AML-193 (cell line): ENCODE results near the gene CCDC146.
"Not testable (repeated sequence)": the region's sequence is repeated elsewhere in the genome, so short reads cannot be mapped to it uniquely, and the experiment has no call there.

Source experiments
- DNase-seq, 2 experiments: peaks; one replicate each; lab custom pipeline; 2025; lab: John Stamatoyannopoulos, UW

Gene CCDC146

DNA sequence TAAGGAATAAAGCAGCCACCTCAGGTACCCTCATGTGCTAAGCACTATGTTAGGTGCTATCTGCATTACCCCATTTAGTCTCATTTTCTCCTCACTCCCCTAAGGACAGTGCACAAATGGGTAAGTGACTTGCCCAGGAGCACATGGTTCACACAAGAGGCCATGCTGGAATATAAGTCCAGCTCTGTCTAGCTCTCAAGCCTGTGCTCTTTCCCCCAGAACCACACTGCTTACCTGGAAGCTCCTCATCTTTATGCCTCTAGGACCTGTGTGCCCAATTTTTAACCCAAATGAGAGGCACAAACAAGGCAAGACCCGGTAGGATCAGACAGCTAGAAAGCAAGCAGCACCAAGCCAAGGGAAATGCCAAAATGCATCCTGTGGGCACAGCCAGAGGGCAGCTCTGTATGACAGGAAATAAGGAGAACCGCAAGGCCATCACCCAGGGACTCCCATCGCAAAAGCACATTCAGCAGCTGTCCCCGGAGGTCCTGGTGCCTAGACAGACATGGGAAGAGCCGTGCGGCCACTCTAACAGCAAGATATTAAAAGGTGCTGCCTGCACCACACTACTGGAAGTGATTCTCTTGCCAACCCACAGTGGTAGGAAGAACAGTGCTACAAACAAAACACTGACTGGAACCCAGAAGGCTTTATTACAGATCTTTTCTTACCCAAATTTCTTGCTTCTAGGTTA is 205.7 kb downstream of the CCDC146 start:
- DNase-seq = peak; percentile 42 to 59

- peak in 1 of 2 experiments; percentile 9 for DNase-seq
Measured at GRCh38 chr7:77328669-77329068, 206.3 kb downstream of the CCDC146 start.

- no peak for DNase-seq
Measured at GRCh38 chr7:77329466-77330168, 207.2 kb downstream of the CCDC146 start.

DNA sequence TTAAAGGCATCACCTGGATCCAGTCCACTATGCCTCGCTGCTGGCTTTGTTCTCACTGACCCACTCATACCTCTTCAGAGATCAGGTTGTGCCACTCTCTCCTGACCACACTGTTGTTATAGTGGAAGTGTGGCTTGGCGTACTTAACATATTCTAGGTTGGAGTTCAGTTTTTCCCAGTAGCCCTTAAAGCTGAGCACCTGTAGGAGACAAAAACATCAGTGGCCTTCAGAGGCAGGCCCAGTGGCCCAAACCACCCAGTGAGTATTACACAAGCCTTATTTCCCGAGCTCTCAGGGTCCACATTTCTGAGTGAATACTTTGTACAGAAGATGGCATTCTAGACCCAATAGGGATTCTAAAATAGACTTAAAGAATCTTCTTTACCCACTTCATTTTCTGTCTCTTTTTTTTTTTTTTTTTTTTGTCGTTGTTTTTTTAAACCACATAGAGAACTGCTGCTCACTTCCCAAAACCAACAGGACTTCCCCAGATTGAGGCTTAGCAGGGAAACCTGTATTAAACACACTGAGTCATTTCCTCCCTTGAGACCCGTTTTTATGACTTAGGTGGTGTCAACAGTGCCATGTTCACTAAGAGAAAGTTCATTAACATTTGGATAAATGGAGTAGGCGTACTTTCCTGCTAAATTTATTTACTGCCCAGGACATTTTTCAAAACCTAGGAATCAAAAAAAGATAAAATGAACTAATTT is 207.9 kb downstream of the CCDC146 start:
- peak; percentile 60 to 66 for DNase-seq

GRCh38 chr7:77331938-77332695 is 209.7 kb downstream of the CCDC146 start:
- peak; percentile 91 to 92 for DNase-seq

DNA sequence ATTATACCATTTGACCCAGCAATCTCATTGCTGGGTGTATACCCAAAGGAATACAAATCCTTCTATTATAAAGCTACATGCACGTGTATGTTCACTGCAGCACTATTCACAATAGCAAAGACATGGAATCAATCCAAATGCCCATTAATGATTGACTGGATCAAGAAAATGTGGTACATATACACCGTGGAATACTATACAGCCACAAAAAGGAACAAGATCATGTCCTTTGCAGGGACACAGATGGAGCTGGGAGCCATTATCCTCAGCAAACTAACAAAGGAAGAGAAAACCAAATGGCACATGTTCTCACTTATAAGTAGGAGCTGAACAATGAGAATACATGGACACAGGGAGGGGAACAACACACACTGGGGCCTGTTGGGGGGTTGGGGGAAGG is 211.6 kb downstream of the CCDC146 start:
- not testable (repeated sequence) for DNase-seq

GRCh38 chr7:77335581-77335980 is 213.2 kb downstream of the CCDC146 start:
- no peak for DNase-seq

GRCh38 chr7:77337456-77337990 is 215.1 kb downstream of the CCDC146 start:
- DNase-seq = no peak

GRCh38 chr7:77338260-77338659 is 215.8 kb downstream of the CCDC146 start:
- peak; percentile 42 to 70 for DNase-seq

DNA sequence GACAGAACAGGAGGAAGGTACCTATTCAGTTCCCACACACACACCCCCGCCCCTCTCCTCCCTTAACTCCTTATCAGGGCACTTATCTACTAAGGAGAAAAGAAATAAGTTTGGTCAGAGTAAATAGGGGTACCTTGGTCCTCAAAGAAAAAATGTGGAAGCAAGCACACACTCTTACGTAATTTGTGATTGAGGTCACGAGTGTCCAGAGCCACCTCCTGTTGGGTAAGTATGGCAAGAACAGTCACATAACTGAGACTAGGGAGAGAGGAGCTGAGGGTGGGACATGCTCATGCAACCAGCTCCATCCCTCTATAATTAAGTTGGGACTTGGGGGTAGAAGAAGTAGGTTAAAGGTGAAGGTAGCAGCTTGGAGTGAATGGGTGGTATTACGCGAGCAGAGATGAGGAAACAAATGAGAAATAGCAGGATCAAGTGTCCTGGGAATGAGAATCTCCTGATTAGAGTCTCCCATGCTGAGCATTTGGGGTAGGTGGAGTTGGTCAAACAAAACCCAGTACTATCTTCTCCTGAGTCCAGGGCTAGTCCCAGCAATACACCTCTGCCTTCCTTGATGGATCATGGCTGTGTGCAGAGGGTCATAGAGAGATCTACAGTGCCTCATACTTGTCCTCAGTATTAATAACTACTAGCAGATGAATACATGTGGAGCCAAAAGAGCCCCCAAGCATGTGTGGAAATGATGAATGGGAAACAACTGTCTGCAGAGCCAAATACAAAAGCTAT is 216.6 kb downstream of the CCDC146 start:
- peak; percentile 71 to 84 for DNase-seq

GRCh38 chr7:77339726-77340125 is 217.3 kb downstream of the CCDC146 start:
- no peak for DNase-seq
